IPS-NIHi7 (cell line): ENCODE data around the gene ITPK1.

ENCODE experiments used
- DNase-seq: peaks from one replicate; pipeline ENCODE4 v3.0.0; 2012; ENCODE audit warnings: mixed read lengths; ENCODE audit errors: extremely low spot score

Gene ITPK1

GRCh38 chr14:93028724-93029076 lies 87.0 kb downstream of the ITPK1 start:
- DNase-seq: no peak

DNA sequence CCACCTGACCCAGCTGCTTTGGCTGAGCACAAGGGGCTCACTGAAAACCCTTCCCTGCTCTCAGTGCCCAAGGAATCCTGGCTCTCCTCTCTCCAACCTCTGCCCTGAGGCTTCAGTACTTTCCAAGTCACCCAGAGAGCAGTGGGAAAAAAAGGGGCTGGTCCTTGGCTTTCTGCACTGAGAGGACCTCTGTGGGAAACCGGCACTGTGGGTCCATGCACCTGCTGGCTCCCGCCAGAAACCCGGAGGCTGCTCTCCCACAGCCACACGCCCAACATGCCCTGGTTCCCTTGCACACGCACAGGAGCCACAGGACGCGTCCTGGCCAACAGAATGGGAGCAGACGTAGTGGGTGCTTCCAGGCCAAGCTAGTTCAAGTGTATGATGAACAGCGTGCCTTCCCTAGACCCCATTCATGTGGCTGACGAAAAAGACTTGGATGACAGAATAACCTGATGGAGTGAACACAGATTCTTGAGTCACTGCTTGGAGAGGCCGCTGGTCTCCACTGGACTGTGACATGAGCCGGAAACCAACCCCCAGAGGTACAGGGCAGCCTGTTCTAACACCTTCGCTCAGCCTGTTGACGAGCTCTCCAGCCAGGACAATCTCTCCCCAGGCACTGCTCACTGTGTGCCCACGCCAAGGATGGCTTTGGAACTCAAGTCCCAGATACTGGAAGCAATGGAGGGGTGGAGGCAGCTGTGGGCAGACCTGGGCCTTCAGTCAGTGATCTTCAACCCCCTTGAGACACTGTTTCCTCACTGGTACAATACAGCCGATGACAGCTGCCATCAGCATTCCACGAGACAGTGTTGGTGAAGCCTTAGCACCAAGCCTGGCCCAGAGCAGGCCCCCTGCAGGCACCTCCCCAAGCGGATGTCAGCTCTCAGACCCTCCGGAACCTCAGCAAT lies 87.7 kb downstream of the ITPK1 start:
- no peak for DNase-seq

DNA sequence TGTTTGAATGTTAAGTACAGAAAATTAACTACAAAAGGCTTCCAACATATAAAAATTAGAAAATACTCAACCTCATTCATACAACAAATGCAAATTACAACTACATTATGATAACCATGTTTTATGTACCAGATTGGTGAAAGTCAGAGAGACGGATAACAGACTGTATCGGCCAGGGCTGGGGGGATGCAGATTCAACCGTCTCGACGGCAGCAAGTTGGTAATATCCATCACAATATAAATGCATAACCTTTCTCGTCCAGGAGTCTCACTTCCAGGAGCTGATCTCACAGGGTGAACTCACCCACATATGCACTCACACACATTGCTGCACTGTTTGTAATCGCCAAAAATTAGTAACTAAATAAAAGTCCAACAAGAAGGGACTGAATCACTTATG lies 89.4 kb downstream of the ITPK1 start:
- no peak for DNase-seq

- DNase-seq: no peak
Observed at GRCh38 chr14:93025055-93025454, 90.7 kb downstream of the ITPK1 start.

- no peak for DNase-seq
Observed at GRCh38 chr14:93024493-93024892, 91.2 kb downstream of the ITPK1 start.

- DNase-seq: no peak
Observed at GRCh38 chr14:93023802-93024434, 91.8 kb downstream of the ITPK1 start.

DNA sequence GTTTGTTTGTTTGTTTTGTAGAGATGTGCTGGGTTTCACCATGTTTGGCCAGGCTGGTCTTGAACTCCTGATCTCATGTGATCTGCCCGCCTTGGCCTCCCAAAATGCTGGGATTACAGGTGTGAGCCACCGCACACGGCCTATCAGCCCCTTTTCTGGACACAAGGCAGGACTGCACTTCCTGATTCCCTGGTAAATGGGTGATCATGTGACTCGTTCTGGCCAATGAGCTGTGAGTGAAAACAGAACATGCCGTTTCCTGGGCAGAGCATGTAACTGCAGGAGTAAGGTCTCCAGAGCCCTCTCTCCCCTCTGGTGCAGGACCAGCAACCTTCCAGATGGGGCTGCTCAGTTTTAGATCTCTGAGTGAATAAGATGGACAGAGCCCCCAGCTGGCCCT lies 92.7 kb downstream of the ITPK1 start:
- peak; percentile 54 for DNase-seq

DNA sequence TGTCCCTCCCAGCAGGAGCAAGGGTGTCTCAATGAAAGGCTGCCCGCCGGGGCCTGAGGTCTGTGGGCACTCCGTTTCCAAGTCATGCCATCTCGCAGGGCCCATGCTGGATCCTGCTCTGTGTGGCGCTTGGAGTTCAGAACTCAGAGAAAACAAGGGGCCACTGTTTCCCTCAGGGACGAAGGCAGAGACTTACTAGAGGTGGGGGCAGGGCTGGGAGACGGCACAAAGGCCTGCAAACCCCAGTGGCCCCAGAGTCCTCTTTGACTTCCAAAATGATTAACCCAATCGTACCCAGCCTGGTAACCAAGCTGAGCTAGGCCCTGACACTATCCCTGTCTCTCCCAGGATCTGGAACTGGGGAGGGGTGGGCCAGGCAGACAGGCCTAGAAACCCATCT lies 95.8 kb downstream of the ITPK1 start:
- no peak for DNase-seq

DNA sequence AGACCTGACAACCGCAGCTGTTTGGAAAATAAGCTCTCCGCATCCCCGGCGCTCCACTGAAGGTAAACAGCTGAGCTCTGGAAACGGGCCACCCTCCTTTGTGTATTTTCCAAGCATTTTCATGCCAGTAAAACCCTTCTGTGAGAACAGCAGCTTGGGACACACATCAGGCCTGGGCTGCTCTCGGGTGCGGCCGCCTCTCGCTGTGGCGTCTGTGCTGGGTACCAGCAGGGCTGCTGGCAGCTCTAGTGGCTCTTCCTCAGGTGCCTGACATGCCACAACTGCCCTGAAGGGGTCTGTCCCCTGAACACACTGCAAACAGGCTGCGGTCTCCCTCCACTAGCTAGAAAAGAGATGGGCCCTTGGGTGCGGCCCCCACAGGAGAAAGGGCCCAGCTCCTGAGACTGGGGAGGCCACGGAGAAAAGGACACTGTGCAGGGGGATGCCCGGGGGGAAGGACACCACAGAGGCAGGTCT lies 96.3 kb downstream of the ITPK1 start:
- no peak for DNase-seq

DNA sequence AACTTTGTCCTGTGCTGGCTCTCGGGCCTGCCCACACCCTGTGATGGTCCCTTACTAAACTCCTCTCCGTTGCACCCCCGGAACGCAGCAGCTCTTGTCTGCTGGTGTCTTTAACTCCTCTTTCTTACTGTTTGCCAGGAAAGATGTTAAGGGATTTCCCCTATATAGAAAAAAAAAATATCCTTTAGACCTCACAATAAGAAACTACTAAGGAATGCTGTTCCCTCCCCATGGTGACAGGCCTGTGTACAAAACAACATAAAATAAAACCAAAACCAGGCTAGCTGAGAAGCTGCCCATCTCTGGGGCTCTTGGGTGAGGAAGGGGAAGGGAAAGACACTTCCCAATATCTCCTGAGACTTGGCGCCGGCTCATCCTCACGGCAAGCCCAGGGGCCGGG lies 97.4 kb downstream of the ITPK1 start:
- DNase-seq: no peak

DNA sequence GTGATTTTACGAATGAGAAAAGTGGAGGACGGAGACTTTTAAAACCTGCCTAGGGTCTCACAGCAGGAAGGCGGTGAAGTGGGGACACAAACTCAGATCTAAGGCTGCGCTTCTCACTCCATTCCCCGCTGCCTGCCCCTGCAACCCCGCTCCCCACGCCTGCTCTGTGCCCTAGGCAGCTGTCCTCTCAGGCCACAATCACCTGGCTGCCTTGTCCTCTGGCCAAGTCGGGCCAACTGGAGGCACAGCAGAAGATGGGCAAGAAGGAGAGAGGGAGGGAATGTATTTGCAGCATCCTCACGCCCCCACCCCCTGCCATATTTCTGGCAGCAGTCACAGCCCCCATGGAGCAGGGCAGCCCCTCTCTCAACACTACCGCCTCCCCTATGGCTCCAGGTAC lies 97.8 kb downstream of the ITPK1 start:
- no peak for DNase-seq

DNA sequence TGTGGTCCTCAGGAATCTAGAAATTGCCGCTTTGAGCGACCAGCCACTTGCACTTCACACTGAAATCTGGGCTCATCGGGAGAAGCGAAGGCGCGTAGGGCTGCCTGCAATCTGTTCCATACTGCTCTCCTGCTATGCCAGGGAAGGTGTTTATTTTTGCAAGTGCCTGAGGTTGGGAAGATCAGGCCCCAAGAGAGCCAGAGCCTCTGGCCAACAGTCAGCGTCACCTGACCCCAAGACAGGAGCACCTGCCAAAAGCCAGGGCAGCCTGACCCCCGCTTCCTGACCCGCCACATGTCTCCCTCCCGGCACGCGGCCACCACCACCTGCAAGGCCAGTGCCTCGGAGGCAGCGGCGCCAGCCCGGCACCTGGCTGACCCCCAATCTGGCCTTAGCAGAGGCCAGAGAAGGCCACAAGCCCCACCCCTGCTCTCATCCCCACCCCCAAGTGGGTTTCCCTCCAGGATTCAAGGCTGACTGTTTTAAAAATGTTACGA lies 98.4 kb downstream of the ITPK1 start:
- DNase-seq: no peak

- DNase-seq: no peak
Observed at GRCh38 chr14:93016275-93016845, 99.4 kb downstream of the ITPK1 start.

GRCh38 chr14:93015505-93015904 lies 100.2 kb downstream of the ITPK1 start:
- DNase-seq: no peak

DNA sequence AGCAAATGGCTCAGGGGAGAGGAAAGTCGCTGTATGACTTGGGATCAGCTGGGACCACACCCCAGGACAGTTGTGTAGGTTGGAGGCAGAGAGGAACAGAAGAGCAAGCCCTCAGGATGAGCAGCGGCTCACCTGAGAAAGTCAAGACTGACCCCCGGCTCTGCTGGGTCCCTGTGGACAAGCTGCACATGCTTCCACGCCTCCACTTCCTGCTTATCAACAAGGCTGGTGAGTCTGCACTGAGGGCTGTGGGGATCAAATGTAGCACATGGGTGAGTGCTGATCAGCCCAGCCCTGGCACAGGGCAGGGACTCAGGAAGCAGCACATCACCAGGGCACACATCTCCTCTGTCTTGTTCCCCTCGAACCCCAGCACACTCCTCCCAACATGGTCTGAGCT lies 100.7 kb downstream of the ITPK1 start:
- DNase-seq: no peak

- DNase-seq: no peak
Observed at GRCh38 chr14:93014058-93015023, 101.4 kb downstream of the ITPK1 start.

DNA sequence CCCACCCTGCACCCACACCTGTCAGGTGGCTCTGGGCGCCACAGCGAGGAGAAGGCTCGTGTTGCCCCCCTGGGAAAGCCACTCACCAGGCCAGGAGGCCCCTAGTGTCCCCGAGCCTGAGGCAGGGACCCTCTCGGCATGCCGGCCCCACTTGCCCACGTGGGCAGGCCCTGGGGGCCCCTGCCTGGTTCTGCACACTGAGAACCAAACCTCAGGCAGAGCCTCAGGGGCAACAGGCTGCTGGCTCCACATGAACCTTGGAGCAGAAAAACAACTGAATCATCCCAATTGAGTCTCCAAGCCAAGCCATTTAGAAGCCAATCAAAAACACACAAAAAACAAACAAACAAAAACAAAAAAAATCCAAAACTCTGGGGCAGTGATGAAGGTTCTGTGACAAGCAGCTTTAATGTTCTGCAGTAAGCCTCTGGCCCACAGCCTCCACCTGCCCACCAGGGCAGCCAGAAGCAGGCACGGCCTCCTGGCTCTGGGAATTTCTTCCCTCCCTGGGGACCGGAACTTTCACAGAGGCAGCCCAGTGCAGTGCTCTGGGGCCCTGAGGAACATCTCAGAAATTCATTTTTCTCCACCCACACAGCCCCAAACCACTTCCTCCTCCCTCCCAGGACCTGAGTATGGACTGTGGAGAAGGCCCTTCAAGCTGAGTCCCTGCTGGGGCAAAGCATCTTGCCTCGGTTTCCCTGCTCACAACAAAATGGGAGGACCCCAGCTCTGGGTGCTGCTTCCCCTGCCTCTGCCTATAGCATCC lies 102.6 kb downstream of the ITPK1 start:
- DNase-seq: no peak

- DNase-seq: no peak
Observed at GRCh38 chr14:93012506-93012905, 103.2 kb downstream of the ITPK1 start.

DNA sequence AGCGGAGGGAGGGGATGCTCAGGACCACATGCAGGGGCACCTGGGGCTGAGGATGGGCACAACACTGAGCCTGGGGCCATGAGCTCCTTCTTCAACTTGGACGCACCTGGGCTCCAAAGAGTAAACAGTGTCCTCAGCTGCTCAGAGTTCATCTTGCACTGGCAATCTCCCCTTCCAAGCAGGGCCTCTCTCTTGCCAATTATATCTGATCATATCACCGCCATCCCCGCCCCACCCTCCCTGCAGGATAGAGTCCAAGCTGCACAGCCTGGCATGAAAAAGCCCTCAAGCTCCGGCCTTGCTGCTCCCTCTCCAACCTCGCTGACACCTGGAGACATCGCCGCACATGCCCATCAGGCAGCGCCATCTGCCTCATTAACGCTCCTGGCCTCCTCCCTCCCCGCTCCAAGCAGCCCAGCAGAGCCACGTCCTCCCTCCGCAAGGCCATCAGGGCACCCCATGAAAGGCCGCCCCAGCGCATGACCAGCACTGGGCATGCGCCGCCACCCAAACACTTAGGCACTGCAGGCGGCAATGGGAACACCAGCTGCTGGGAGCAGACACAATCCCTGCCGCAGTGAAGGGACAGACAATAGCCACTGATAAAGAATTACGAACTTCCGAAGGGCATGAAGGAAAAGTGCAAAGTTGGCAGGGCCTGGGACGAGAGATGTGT lies 103.9 kb downstream of the ITPK1 start:
- DNase-seq: no peak

DNA sequence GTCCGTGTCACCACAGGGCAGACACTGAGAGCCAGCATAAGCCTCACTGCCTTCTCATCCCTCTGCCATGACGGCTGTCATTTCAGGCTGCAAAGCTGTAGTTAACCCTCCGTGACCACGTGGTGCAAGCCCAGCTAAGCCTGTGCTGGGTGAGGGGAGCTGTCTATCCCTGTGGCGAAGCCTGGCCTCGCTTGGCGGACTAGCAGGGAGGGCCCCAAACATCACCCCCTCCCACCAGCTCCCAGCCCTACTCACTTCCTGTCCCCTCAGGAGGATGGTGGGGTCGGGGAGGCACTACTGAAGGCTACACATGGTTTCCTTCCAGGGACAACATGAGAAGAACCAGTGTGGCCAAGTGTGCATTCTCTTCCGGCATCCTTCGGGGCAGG lies 104.6 kb downstream of the ITPK1 start:
- no peak for DNase-seq
